ENCODE measurements around the gene UST. TPM values are rescaled to one million over a fixed set of nuclear protein-coding genes. Genes with fewer than 3 reads are reported as not detected.

UST gene
- polyA plus RNA-seq, 1 donor from 2014 or later: 7.5 TPM

DNA sequence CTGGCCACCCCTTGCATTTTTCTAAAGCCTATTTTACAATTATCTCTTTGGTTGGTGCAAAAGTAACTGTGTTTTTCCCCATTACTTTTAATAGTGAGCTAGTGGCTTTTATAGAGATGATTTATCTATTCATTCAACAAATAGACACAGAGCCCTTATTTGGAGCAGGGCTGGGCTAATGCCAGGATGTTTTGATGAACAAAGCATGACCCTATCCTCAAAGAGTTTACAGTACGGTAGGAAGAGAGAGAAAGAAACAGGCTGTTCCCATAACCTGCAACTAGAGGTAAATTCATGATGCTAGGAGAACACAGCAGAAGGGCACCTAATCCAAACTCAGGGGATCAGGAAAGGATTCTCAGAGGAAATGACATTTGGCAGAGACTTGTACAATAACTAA, 37.3 kb upstream of the UST start:
- Histone ChIP-seq H3K9me2 (ENCODE audit: insufficient read depth, low read length) (no peaks in the 10 kb centered on the region), H3K79me2 (replicated peaks; ENCODE audit: insufficient read depth, low read length) (no peaks in the 10 kb centered on the region), H3K9ac (ENCODE audit: low read length) (no peak overlapping the region), H3K36me3 (ENCODE audit: insufficient read depth, low read length) (no peaks in the 10 kb centered on the region), H4K20me1 (ENCODE audit: insufficient read depth) (no peaks in the 10 kb centered on the region), H3K27ac (ENCODE audit: low read length) (no peak overlapping the region), H3F3A (ENCODE audit: insufficient read depth, low read length, poor library complexity, severe bottlenecking) (no peaks in the 10 kb centered on the region), H3K27me3 (ENCODE audit: insufficient read depth, low read depth, low read length) (no peaks in the 10 kb centered on the region), H3K9me3 (ENCODE audit: low read length) (no peaks in the 10 kb centered on the region), H3K4me3 (ENCODE audit: low read length) (no peak overlapping the region), H2AFZ (ENCODE audit: low read depth, low read length) (no peak overlapping the region), H3K4me2 (ENCODE audit: low read length) (no peak overlapping the region)
- no peak for TF ChIP-seq EP300 (conservative IDR thresholded peaks at IDR 0.05; ENCODE audit: poor library complexity, severe bottlenecking)
- TF ChIP-seq, protein P1, sequence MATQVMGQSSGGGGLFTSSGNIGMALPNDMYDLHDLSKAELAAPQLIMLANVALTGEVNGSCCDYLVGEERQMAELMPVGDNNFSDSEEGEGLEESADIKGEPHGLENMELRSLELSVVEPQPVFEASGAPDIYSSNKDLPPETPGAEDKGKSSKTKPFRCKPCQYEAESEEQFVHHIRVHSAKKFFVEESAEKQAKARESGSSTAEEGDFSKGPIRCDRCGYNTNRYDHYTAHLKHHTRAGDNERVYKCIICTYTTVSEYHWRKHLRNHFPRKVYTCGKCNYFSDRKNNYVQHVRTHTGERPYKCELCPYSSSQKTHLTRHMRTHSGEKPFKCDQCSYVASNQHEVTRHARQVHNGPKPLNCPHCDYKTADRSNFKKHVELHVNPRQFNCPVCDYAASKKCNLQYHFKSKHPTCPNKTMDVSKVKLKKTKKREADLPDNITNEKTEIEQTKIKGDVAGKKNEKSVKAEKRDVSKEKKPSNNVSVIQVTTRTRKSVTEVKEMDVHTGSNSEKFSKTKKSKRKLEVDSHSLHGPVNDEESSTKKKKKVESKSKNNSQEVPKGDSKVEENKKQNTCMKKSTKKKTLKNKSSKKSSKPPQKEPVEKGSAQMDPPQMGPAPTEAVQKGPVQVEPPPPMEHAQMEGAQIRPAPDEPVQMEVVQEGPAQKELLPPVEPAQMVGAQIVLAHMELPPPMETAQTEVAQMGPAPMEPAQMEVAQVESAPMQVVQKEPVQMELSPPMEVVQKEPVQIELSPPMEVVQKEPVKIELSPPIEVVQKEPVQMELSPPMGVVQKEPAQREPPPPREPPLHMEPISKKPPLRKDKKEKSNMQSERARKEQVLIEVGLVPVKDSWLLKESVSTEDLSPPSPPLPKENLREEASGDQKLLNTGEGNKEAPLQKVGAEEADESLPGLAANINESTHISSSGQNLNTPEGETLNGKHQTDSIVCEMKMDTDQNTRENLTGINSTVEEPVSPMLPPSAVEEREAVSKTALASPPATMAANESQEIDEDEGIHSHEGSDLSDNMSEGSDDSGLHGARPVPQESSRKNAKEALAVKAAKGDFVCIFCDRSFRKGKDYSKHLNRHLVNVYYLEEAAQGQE (IDR thresholded peaks at IDR 0.05; ENCODE audit: borderline replicate concordance): no peak
- no peak for TF ChIP-seq SMC3 (conservative IDR thresholded peaks at IDR 0.05; ENCODE audit: poor library complexity)
- TF ChIP-seq POLR2AphosphoS5 (IDR thresholded peaks at IDR 0.05): no peak
- no peak for TF ChIP-seq RAD21 (conservative IDR thresholded peaks at IDR 0.05)
- no peak for TF ChIP-seq TAF1 (IDR thresholded peaks at IDR 0.05; ENCODE audit: low read depth)
- TF ChIP-seq, protein P2, sequence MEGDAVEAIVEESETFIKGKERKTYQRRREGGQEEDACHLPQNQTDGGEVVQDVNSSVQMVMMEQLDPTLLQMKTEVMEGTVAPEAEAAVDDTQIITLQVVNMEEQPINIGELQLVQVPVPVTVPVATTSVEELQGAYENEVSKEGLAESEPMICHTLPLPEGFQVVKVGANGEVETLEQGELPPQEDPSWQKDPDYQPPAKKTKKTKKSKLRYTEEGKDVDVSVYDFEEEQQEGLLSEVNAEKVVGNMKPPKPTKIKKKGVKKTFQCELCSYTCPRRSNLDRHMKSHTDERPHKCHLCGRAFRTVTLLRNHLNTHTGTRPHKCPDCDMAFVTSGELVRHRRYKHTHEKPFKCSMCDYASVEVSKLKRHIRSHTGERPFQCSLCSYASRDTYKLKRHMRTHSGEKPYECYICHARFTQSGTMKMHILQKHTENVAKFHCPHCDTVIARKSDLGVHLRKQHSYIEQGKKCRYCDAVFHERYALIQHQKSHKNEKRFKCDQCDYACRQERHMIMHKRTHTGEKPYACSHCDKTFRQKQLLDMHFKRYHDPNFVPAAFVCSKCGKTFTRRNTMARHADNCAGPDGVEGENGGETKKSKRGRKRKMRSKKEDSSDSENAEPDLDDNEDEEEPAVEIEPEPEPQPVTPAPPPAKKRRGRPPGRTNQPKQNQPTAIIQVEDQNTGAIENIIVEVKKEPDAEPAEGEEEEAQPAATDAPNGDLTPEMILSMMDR (IDR thresholded peaks at IDR 0.05; ENCODE audit: poor library complexity, severe bottlenecking): no peak

DNA sequence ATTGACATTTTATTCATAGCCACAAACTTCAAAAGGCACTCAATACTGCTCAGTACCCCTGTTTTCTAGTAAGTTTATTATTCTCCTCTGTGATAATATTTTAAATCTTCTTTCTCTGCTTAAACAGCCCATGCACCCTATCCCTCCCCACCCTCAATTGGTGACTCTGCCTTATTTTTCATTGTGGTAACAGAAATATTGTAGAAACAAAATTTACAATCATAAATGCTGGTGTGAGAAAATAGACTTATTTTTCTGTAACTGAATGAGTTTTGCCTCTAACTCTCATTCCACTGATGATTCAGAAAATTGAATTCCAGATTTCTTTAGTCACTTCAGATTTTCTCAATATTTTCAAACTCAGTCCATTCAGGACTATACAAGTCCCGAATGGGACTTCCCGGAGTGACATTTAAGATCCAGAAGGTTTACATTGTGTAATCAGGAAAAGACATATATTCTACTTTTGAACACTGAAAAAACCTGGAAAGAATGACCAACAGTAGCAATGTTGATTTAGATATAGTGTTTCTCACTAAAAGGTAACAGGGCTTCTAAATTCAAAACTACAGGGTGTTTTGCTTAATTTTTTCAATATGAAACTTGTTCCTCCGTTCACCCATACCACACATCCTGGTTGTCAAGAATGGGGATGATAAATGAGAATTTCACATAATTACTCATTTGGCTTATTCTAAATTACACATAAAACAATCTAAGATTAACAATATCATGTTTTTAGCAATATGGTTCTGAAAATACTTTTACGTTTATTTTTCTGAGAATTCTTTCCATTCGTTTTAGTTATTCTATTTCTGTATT, 34.8 kb upstream of the UST start:
- no peak overlapping the region for H3K4me3 ChIP-seq (ENCODE audit: low read length)
- no peak overlapping the region for H3K4me2 ChIP-seq (ENCODE audit: low read length)
- H3K9me2 ChIP-seq (ENCODE audit: insufficient read depth, low read length): no peaks in the 10 kb centered on the region
- H3K79me2 ChIP-seq (replicated peaks; ENCODE audit: insufficient read depth, low read length): no peaks in the 10 kb centered on the region
- no peaks in the 10 kb centered on the region for H4K20me1 ChIP-seq (ENCODE audit: insufficient read depth)
- H3K36me3 ChIP-seq (ENCODE audit: insufficient read depth, low read length): no peaks in the 10 kb centered on the region
- no peak overlapping the region for H3K9ac ChIP-seq (ENCODE audit: low read length)
- H3F3A ChIP-seq (ENCODE audit: insufficient read depth, low read length, poor library complexity, severe bottlenecking): no peaks in the 10 kb centered on the region
- no peak overlapping the region for H2AFZ ChIP-seq (ENCODE audit: low read depth, low read length)
- no peaks in the 10 kb centered on the region for H3K9me3 ChIP-seq (ENCODE audit: low read length)
- H3K27ac ChIP-seq (ENCODE audit: low read length): no peak overlapping the region
- no peak for TF ChIP-seq SMC3 (conservative IDR thresholded peaks at IDR 0.05; ENCODE audit: poor library complexity)
- no peak for TF ChIP-seq EP300 (conservative IDR thresholded peaks at IDR 0.05; ENCODE audit: poor library complexity, severe bottlenecking)
- no peak for TF ChIP-seq TAF1 (IDR thresholded peaks at IDR 0.05; ENCODE audit: low read depth)
- no peak for TF ChIP-seq MXI1 (conservative IDR thresholded peaks at IDR 0.05; ENCODE audit: poor library complexity, severe bottlenecking)
- no peaks in the 10 kb centered on the region for H3K27me3 ChIP-seq (ENCODE audit: insufficient read depth, low read depth, low read length)
